Measurements from ENCODE around the gene LIPA. TPM values are rescaled to one million over a fixed set of nuclear protein-coding genes. Genes with fewer than 3 reads are reported as not detected.

The LIPA gene
- total and polyA plus RNA-seq, 2 of the 4 experiments (the other 2 are of a cell fraction), result 23.1 to 31.9 TPM

GRCh38 chr10:89164080-89164479 is 87.5 kb downstream of the LIPA start:
- H2AK9ac ChIP-seq (replicated peaks; ENCODE audit: low read depth, low read length, poor library complexity), result no peak overlapping the region
- H3K18ac ChIP-seq (ENCODE audit: low read depth, low read length), result no peak overlapping the region
- TF ChIP-seq MAZ (IDR thresholded peaks at IDR 0.05; ENCODE audit: borderline replicate concordance, low read depth, low read length), result no peak
- TF ChIP-seq USF2 (IDR thresholded peaks at IDR 0.05; ENCODE audit: low read depth, low read length), result no peak
- no peak for TF ChIP-seq CHD1 (IDR thresholded peaks at IDR 0.05; ENCODE audit: low read depth, low read length)
- TF ChIP-seq RFX5 (IDR thresholded peaks at IDR 0.05; ENCODE audit: low read depth, low read length), result no peak
- no peak overlapping the region for H3K14ac ChIP-seq (replicated peaks; ENCODE audit: low read depth, low read length)
- ATAC-seq (ENCODE audit: low read depth) (no peak), DNase-seq (no peak)
- no peak overlapping the region for H2BK20ac ChIP-seq (ENCODE audit: low read depth, low read length)
- H2BK5ac ChIP-seq (ENCODE audit: low read depth, low read length, poor library complexity, severe bottlenecking), result no peak overlapping the region
- no peak overlapping the region for H3K23ac ChIP-seq (ENCODE audit: low read depth, low read length)
- no peaks in the 10 kb centered on the region for H3K79me1 ChIP-seq (ENCODE audit: low read depth in 1 of 2, low read length in 2 of 2)
- H3K4me2 ChIP-seq (ENCODE audit: low read depth, low read length), result no peak overlapping the region
- no peak overlapping the region for H4K8ac ChIP-seq (ENCODE audit: low read depth in 2 of 2, low read length in 2 of 2)
- WGBS, 2 experiments (ENCODE audit: extremely low coverage in 2 of 2, insufficient read length in 1 of 2), result no CpG with 5 or more reads among the region's 3 CpGs
- intact Hi-C loops (cut with micrococcal nuclease), result no loop called here
- in situ Hi-C loops (cut with MboI; ENCODE audit: low sequenced_read_pairs), result no loop called here
- no peaks in the 10 kb centered on the region for H4K20me1 ChIP-seq (ENCODE audit: insufficient read depth, low read length)
- dilution Hi-C loops (cut with HindIII; ENCODE audit: low sequenced_read_pairs, unreplicated experiment), result no loop called here
- H3K9me3 ChIP-seq (ENCODE audit: control insufficient read depth, insufficient read depth, low read length), result no peaks in the 10 kb centered on the region
- H3K9me1 ChIP-seq (ENCODE audit: insufficient read depth, low read length), result no peaks in the 10 kb centered on the region
- no peak overlapping the region for H2AK5ac ChIP-seq (ENCODE audit: low read depth, low read length)
- H3K36me3 ChIP-seq (ENCODE audit: control insufficient read depth, insufficient read depth, low read length), result no peaks in the 10 kb centered on the region
- H3K27ac ChIP-seq (ENCODE audit: insufficient read depth, low read length), result no peak overlapping the region
- peaks cover 8% of the 10 kb centered on the region; the same call in 1 of the 2 replicates for H3K27me3 ChIP-seq (ENCODE audit: control insufficient read depth, insufficient read depth, low read length)
- no peak overlapping the region for H4K91ac ChIP-seq (ENCODE audit: insufficient read depth, low read depth, low read length)
- H4K5ac ChIP-seq (ENCODE audit: low read depth, low read length), result no peak overlapping the region
- ChIA-PET POLR2A (ENCODE audit: unreplicated experiment) (no interaction called here), CTCF (no interaction called here)
- no peak overlapping the region for H3K4ac ChIP-seq (ENCODE audit: low read depth, low read length)
- no peak overlapping the region for H3K4me3 ChIP-seq (ENCODE audit: insufficient read depth, low read depth, low read length)
- BruUV-seq (replicated peaks), result no TSS peak
- no peak overlapping the region for H3K9ac ChIP-seq (ENCODE audit: low read depth, low read length)
- no peak overlapping the region for H2BK15ac ChIP-seq (ENCODE audit: low read depth, low read length)
- no peak overlapping the region for H2BK120ac ChIP-seq (ENCODE audit: low read depth, low read length)
- no peaks in the 10 kb centered on the region for H3K4me1 ChIP-seq (ENCODE audit: control insufficient read depth, insufficient read depth, low read length)
- H3K56ac ChIP-seq (ENCODE audit: extremely low read depth, insufficient read depth, low read length), result no peak overlapping the region
- H2AFZ ChIP-seq (replicated peaks; ENCODE audit: low read length, poor library complexity), result no peak overlapping the region

Other genes with a start within 250 kb of the LIPA start
- gene CH25H, start 44.5 kb downstream of the LIPA start, total RNA-seq (2012; rRNA removed), result 0.18 TPM in 1 of 2 replicates, not detected in the other
- 0.12 and 0.19 TPM in 2 replicates for gene CH25H, start 44.5 kb downstream of the LIPA start, polyA plus RNA-seq (2012; rRNA removed)
- 1.9 and 2.2 TPM in 2 replicates for gene IFIT2, start 50.3 kb upstream of the LIPA start, total RNA-seq (2012; rRNA removed)
- gene IFIT2, start 50.3 kb upstream of the LIPA start, polyA plus RNA-seq (2012; rRNA removed), result 0.67 and 1.1 TPM in 2 replicates
- 7.3 and 7.8 TPM in 2 replicates for gene IFIT3, start 76.2 kb upstream of the LIPA start, total RNA-seq (2012; rRNA removed)
- gene IFIT3, start 76.2 kb upstream of the LIPA start, polyA plus RNA-seq (2012; rRNA removed), result 2.8 and 3.5 TPM in 2 replicates
- not detected in 2 replicates for gene IFIT1B, start 126.3 kb upstream of the LIPA start, total RNA-seq (2012; rRNA removed)
- not detected in 2 replicates for gene IFIT1B, start 126.3 kb upstream of the LIPA start, polyA plus RNA-seq (2012; rRNA removed)
- 6.8 and 7.5 TPM in 2 replicates for gene IFIT1, start 140.8 kb upstream of the LIPA start, total RNA-seq (2012; rRNA removed)
- 4.5 and 6.1 TPM in 2 replicates for gene IFIT1, start 140.8 kb upstream of the LIPA start, polyA plus RNA-seq (2012; rRNA removed)
- gene IFIT5, start 162.8 kb upstream of the LIPA start, total RNA-seq (2012; rRNA removed), result 18.1 and 21.7 TPM in 2 replicates
- 3.9 and 5.2 TPM in 2 replicates for gene IFIT5, start 162.8 kb upstream of the LIPA start, polyA plus RNA-seq (2012; rRNA removed)

Measured in IMR-90 (cell line).